22Rv1 (cell line): Measurements from ENCODE around the gene PIP4P1.

ENCODE experiments used
- H3K27ac ChIP-seq: fragments of 450-650 bp; 2 replicates; pipeline ENCODE4 v1.5.1; 2017
- CTCF ChIP-seq: fragments of 450-650 bp; IDR thresholded peaks from 2 replicates; pipeline ENCODE4 v1.5.1; 2017; ENCODE audit warnings: mild to moderate bottlenecking
- ZFX ChIP-seq: fragments of 450-650 bp; IDR thresholded peaks from 2 replicates; pipeline ENCODE4 v1.6.1; 2017; ENCODE audit warnings: antibody characterized with exemption, borderline replicate concordance

The PIP4P1 gene

DNA sequence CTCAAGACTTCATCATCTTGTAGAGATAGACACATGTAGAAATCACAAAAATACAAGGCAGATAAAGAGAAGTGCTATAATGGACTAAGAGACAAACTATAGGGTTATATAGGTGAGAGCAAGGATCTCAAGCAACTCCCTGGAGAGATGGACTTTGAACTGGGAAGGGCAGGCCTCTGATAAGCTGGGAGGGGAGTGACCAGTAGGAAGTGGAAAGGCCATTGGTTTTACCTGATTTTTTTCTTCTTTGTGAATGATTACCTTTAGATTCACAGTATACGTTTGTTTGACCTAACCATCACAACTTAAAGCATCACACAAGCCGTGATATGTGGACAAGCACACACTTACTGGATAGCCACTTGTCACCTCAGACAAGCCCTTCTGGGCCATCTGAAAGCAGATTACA, 42.7 kb downstream of the PIP4P1 start:
- peak overlapping the region; percentile 70 for H3K27ac ChIP-seq
- no peak for TF ChIP-seq CTCF
- no peak for TF ChIP-seq ZFX

DNA sequence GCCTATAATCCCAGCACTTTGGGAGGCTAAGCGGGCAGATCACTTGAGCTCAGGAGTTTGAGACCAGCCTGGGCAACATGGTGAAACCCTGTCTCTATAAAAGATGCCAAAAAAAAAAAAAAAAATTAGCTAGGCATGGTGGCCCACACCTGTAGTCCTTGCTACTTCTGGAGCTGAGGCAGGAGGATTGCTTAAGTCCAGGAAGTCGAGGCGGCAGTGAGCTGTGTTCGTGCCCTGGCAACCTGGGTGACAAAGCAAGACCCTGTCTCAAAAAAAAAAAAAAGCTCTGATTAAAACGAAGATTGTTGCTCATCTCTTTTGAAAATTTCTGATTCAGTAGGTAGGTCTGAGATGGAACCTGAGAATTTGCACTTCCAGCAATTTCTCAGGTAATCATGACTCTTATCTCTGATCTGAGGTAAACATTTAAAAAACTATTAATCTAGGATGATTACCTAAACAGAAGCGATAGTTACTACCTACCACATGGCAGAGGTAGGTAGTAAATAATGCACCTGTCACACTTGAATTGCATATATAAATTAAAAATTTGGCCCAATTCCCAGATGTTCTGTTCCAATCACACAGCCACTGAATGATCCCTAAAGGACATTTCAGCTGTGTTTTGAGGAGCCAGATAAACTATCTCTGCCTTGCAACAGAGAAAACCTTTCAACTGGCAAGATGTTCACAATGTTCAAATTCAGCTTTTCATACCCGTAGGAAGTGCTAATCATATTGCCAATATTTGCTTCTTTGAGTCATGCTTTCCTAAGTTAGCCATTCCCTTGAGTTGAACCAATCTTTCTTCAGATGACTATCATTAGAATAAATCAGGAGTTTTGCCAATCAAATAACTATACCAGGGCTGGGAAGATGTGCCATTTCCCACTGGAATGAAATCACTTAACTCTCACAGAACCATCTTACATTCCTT, 43.7 kb downstream of the PIP4P1 start:
- H3K27ac ChIP-seq: peak overlapping the region; percentile 70
- TF ChIP-seq CTCF (no peak), ZFX (no peak)

DNA sequence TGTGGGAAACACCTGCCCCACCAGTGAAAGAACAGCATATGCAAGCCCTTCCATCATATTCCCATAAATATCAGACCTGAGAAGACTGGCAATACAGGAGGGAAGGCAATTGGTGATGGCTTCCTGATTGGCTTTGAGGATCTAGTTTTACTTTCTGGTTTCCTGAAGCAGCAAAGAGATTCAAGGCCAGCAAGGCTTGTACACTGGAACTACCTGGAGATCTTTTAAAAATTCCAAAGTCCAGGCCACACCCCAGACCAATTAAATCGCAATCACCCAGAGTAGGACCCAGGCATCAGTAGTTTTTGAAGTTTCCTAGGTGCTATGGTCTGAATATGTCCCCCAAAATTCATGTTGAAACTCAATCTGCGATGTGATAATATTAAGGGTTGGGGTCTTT, 45.0 kb downstream of the PIP4P1 start:
- no peak for TF ChIP-seq ZFX
- TF ChIP-seq CTCF: no peak
- peak overlapping the region; percentile 70 for H3K27ac ChIP-seq

- peak overlapping the region; percentile 70; the same call in 1 of the 2 replicates for H3K27ac ChIP-seq
- TF ChIP-seq ZFX (no peak), CTCF (peak; percentile 80)
These were observed 45.4 kb downstream of the PIP4P1 start for GRCh38 chr14:20415782-20416206.

DNA sequence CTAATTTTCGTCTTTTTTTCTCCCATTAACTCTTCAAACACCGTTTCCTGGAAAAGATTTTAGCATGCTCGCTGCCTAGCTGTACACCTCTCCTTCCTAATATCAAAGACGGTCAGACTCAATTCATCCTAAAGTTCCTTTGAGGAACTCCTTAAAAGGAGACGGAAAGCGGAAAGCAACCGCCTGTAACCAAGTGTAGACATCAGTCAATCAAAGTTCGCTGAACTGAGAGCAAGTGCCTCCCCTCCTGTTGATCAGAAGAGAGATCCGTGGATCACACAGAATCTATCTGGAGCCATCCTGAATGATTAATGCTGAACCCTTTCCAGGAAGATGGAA, 47.5 kb downstream of the PIP4P1 start:
- TF ChIP-seq ZFX (no peak), CTCF (no peak)
- H3K27ac ChIP-seq: peak overlapping the region; percentile 92

DNA sequence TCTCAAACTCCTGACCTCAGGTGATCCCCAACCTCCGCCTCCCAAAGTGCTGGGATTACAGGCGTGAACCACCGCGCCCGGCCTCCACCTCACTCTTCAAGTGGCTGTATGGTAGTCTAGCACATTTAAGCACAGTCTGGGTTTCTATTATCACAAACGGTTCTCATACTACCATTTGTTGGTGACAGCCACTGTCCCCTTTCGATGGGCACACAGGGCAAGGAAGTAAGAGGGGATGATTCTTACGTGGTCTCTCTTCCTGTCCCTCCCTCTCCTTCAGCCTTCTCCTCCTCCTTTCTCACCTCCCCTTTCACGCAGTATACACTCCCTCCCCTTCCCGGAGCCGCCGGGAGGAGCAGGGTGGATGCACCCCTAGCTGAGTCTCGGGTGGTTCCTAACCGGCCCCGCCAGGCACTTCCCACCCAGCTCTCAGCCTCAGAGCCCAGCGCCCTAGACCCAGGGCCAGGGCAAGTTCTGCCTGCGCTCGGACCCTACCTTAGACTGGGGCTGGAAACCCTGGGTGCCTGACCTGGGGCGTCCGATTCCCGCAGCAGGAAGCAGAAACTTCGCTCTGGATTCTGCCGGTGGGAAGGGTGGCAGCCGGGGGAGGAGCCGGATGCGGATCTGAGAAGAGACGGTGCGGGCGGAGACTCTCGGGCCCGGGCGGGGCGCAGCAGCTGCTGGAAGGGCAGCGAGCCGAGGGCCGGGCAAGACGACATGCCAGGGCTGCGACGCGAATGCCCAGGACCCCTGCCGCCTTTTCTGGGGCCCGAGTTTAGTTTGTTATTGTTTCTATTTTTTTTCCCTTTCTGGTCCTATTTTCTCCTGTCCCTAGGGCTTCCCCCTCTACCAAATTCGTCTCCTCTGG, 48.1 kb downstream of the PIP4P1 start, which contains the start of gene TEP1:
TSS of gene TEP1 (minus strand) at position 626 of the 868 bp plus-strand sequence. CDS start 5,062 bp downstream, outside the sequence.
- H3K27ac ChIP-seq: peak within 1 kb of the TSS; percentile 92
- TF ChIP-seq ZFX (no peak), CTCF (no peak)
